ENCODE results near the gene EGFR.

EGFR gene

DNA sequence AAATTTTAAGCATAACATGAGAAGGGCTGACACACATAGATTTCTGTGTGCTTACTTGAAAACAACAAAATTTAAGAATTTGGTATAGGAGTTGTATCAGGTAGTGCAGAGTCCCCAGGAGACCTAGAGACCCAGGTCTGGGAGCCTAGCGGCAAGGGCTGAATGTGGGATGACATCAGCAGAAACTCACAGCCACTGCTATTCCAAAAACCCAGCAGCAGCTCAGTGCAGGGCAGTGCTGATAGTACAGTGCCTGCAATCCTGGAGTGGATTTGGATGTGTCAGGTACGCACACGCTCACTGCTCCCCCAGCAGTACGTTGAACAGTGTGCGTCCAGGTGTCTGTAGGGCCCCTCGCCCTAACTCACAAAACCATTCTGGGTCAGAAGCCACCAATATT lies 87.1 kb downstream of the EGFR start:
- Histone ChIP-seq H4K20me1 (ENCODE audit: control insufficient read depth, insufficient read depth, low read depth, low read length) (no peaks in the 10 kb centered on the region), H3K4me3 (ENCODE audit: low read length) (no peak overlapping the region), H3F3A (ENCODE audit: control insufficient read depth, insufficient read depth) (no peaks in the 10 kb centered on the region), H3K79me2 (ENCODE audit: control insufficient read depth, low read length) (no peaks in the 10 kb centered on the region), H3K27ac (ENCODE audit: low read depth, low read length) (no peak overlapping the region), H3K36me3 (ENCODE audit: control insufficient read depth, low read length) (no peaks in the 10 kb centered on the region), H3K27me3 (ENCODE audit: control insufficient read depth, low read length) (0 out of 2 replicates have a peak, but pooled peaks cover 3% of the 10 kb centered on the region), H3K4me2 (ENCODE audit: low read length) (no peak overlapping the region), H3K4me1 (ENCODE audit: control insufficient read depth, low read length) (no peaks in the 10 kb centered on the region), H3K9me2 (replicated peaks; ENCODE audit: control insufficient read depth, low read length) (no peaks in the 10 kb centered on the region), H3K9me3 (ENCODE audit: control insufficient read depth, insufficient read depth, low read length) (no peaks in the 10 kb centered on the region)
- TF ChIP-seq EZH2phosphoT487 (IDR thresholded peaks at IDR 0.05; ENCODE audit: borderline replicate concordance, low read length) (no peak), CTCF (IDR thresholded peaks at IDR 0.05; ENCODE audit: low read depth, low read length, poor library complexity, severe bottlenecking) (no peak)

GRCh38 chr7:55107946-55108345 lies 89.1 kb downstream of the EGFR start:
- TF ChIP-seq CTCF (IDR thresholded peaks at IDR 0.05; ENCODE audit: low read depth, low read length, poor library complexity, severe bottlenecking), result no peak
- no peak for TF ChIP-seq EZH2phosphoT487 (IDR thresholded peaks at IDR 0.05; ENCODE audit: borderline replicate concordance, low read length)
- no peak overlapping the region for H3K4me2 ChIP-seq (ENCODE audit: low read length)
- no peak overlapping the region for H3K27ac ChIP-seq (ENCODE audit: low read depth, low read length)
- no peaks in the 10 kb centered on the region for H4K20me1 ChIP-seq (ENCODE audit: control insufficient read depth, insufficient read depth, low read depth, low read length)
- 0 out of 2 replicates have a peak, but pooled peaks cover 1% of the 10 kb centered on the region for H3K27me3 ChIP-seq (ENCODE audit: control insufficient read depth, low read length)
- H3K4me3 ChIP-seq (ENCODE audit: low read length), result no peak overlapping the region
- H3K9me3 ChIP-seq (ENCODE audit: control insufficient read depth, insufficient read depth, low read length), result no peaks in the 10 kb centered on the region
- no peaks in the 10 kb centered on the region for H3K79me2 ChIP-seq (ENCODE audit: control insufficient read depth, low read length)
- no peaks in the 10 kb centered on the region for H3K9me2 ChIP-seq (replicated peaks; ENCODE audit: control insufficient read depth, low read length)
- no peaks in the 10 kb centered on the region for H3K36me3 ChIP-seq (ENCODE audit: control insufficient read depth, low read length)
- no peaks in the 10 kb centered on the region for H3K4me1 ChIP-seq (ENCODE audit: control insufficient read depth, low read length)
- H3F3A ChIP-seq (ENCODE audit: control insufficient read depth, insufficient read depth), result no peaks in the 10 kb centered on the region

GRCh38 chr7:55108401-55108800 lies 89.6 kb downstream of the EGFR start:
- Histone ChIP-seq H3K9me3 (ENCODE audit: control insufficient read depth, insufficient read depth, low read length) (no peaks in the 10 kb centered on the region), H3K4me3 (ENCODE audit: low read length) (no peak overlapping the region), H3K9me2 (replicated peaks; ENCODE audit: control insufficient read depth, low read length) (no peaks in the 10 kb centered on the region), H4K20me1 (ENCODE audit: control insufficient read depth, insufficient read depth, low read depth, low read length) (no peaks in the 10 kb centered on the region), H3F3A (ENCODE audit: control insufficient read depth, insufficient read depth) (no peaks in the 10 kb centered on the region), H3K36me3 (ENCODE audit: control insufficient read depth, low read length) (no peaks in the 10 kb centered on the region), H3K27ac (ENCODE audit: low read depth, low read length) (no peak overlapping the region), H3K4me2 (ENCODE audit: low read length) (no peak overlapping the region), H3K4me1 (ENCODE audit: control insufficient read depth, low read length) (no peaks in the 10 kb centered on the region), H3K27me3 (ENCODE audit: control insufficient read depth, low read length) (no peaks in the 10 kb centered on the region), H3K79me2 (ENCODE audit: control insufficient read depth, low read length) (no peaks in the 10 kb centered on the region)
- TF ChIP-seq CTCF (IDR thresholded peaks at IDR 0.05; ENCODE audit: low read depth, low read length, poor library complexity, severe bottlenecking) (no peak), EZH2phosphoT487 (IDR thresholded peaks at IDR 0.05; ENCODE audit: borderline replicate concordance, low read length) (no peak)

- Histone ChIP-seq H3F3A (ENCODE audit: control insufficient read depth, insufficient read depth) (no peaks in the 10 kb centered on the region), H3K4me2 (ENCODE audit: low read length) (no peak overlapping the region)
- TF ChIP-seq EZH2phosphoT487 (IDR thresholded peaks at IDR 0.05; ENCODE audit: borderline replicate concordance, low read length) (no peak), CTCF (IDR thresholded peaks at IDR 0.05; ENCODE audit: low read depth, low read length, poor library complexity, severe bottlenecking) (no peak)
These were observed 90.0 kb downstream of the EGFR start for GRCh38 chr7:55108818-55109217.

More at GRCh38 chr7:55108818-55109217, 90.0 kb downstream of the EGFR start:
- no peaks in the 10 kb centered on the region for H3K27me3 ChIP-seq (ENCODE audit: control insufficient read depth, low read length)
- H3K4me3 ChIP-seq (ENCODE audit: low read length), result no peak overlapping the region
- H3K27ac ChIP-seq (ENCODE audit: low read depth, low read length), result no peak overlapping the region
- no peaks in the 10 kb centered on the region for H3K9me2 ChIP-seq (replicated peaks; ENCODE audit: control insufficient read depth, low read length)
- no peaks in the 10 kb centered on the region for H3K79me2 ChIP-seq (ENCODE audit: control insufficient read depth, low read length)
- no peaks in the 10 kb centered on the region for H3K9me3 ChIP-seq (ENCODE audit: control insufficient read depth, insufficient read depth, low read length)
- no peaks in the 10 kb centered on the region for H4K20me1 ChIP-seq (ENCODE audit: control insufficient read depth, insufficient read depth, low read depth, low read length)
- H3K4me1 ChIP-seq (ENCODE audit: control insufficient read depth, low read length), result no peaks in the 10 kb centered on the region
- H3K36me3 ChIP-seq (ENCODE audit: control insufficient read depth, low read length), result no peaks in the 10 kb centered on the region
